SK-N-SH (cell line): Measurements from ENCODE around the gene NPM1. TPM values are rescaled to one million over a fixed set of nuclear protein-coding genes. Genes with fewer than 3 reads are reported as not detected.

Experiments used
- CTCF ChIA-PET: fragments of 300-600, 350-600 bp; formaldehyde crosslinking; extraction: SDS; loops from one replicate; lab custom pipeline; 2021; lab: Yijun Ruan, JAX
- POLR2A ChIA-PET: fragments of 350-600 bp; sonication (Branson Sonifier 250); formaldehyde crosslinking; extraction: SDS; loops from one replicate; lab custom pipeline; 2020; ENCODE audit warnings: antibody characterized with exemption, inconsistent platforms; lab: Yijun Ruan, JAX
- DNase-seq: peaks from one replicate; pipeline ENCODE4 v3.0.0; 2012
- H2AFZ ChIP-seq: fragments of 200-600 bp; sonication (generic); 2 replicates; pipeline ENCODE4 v1.8.1; 2016; ENCODE audit warnings: antibody characterized with exemption, mild to moderate bottlenecking, low read depth
- H3F3A ChIP-seq: fragments of 200-600 bp; sonication (generic); replicated peaks from 2 replicates; pipeline ENCODE3; 2016; ENCODE audit warnings: antibody characterized with exemption, mild to moderate bottlenecking; ENCODE audit not compliant: insufficient read depth
- H3K27ac ChIP-seq, 2 experiments: fragments of 200-500 bp in 1 of 2; fragments of 200-600 bp in 1 of 2; sonication (Bioruptor generic) in 1 of 2; sonication (generic), shearing (Covaris generic) in 1 of 2; 2 replicates each; pipeline versions ENCODE4 v1.5.1 to v1.6.1; 2014 to 2016; ENCODE audit warnings: low read depth in 2 of 2, inconsistent platforms in 1 of 2, low read length in 1 of 2, mild to moderate bottlenecking in 1 of 2, mixed read lengths in 1 of 2
- H3K27me3 ChIP-seq: fragments of 200-600 bp; sonication (generic), shearing (Covaris generic); 2 replicates; pipeline ENCODE4 v1.6.1; 2016; ENCODE audit warnings: mixed run types; ENCODE audit not compliant: insufficient read depth
- H3K36me3 ChIP-seq, 2 experiments: fragments of 200-500 bp in 1 of 2; fragments of 200-600 bp in 1 of 2; sonication (Bioruptor generic) in 1 of 2; sonication (generic) in 1 of 2; replicated peaks in 1 of 2; 2 replicates each; pipeline versions ENCODE3 to v1.5.1; 2014 to 2016; ENCODE audit warnings: low read length in 1 of 2, mild to moderate bottlenecking in 1 of 2; ENCODE audit not compliant: insufficient read depth in 2 of 2, control insufficient read depth in 1 of 2
- H3K4me1 ChIP-seq, 2 experiments: fragments of 200-500 bp in 1 of 2; fragments of 200-600 bp in 1 of 2; sonication (Bioruptor generic) in 1 of 2; sonication (generic), shearing (Covaris generic) in 1 of 2; 2 replicates each; pipeline versions ENCODE4 v1.5.1 to v1.6.1; 2014 to 2016; ENCODE audit warnings: low read depth in 1 of 2, low read length in 1 of 2, mixed run types in 1 of 2; ENCODE audit not compliant: insufficient read depth in 2 of 2, control insufficient read depth in 1 of 2
- H3K4me2 ChIP-seq: fragments of 200-600 bp; sonication (generic), shearing (Covaris generic); 2 replicates; pipeline ENCODE4 v1.6.1; 2017; ENCODE audit warnings: mixed run types
- H3K4me3 ChIP-seq, 2 experiments: fragments of 200-500 bp in 1 of 2; fragments of 200-600 bp in 1 of 2; sonication (Bioruptor generic) in 1 of 2; sonication (generic), shearing (Covaris generic) in 1 of 2; 2 replicates each; pipeline versions ENCODE4 v1.5.1 to v1.8.1; 2014 to 2016; ENCODE audit warnings: low read depth in 2 of 2, inconsistent platforms in 1 of 2, low read length in 1 of 2, mild to moderate bottlenecking in 1 of 2, mixed read lengths in 1 of 2, moderate library complexity in 1 of 2
- H3K79me2 ChIP-seq: fragments of 200-600 bp; sonication (generic); 2 replicates; pipeline ENCODE4 v1.8.1; 2017; ENCODE audit warnings: mild to moderate bottlenecking; ENCODE audit not compliant: insufficient read depth
- H3K9ac ChIP-seq: fragments of 200-600 bp; sonication (generic); 2 replicates; pipeline ENCODE4 v1.6.1; 2017; ENCODE audit warnings: mixed run types
- H3K9me2 ChIP-seq: fragments of 200-600 bp; sonication (generic); 2 replicates; pipeline ENCODE4 v1.6.1; 2017; ENCODE audit warnings: mixed run types
- H3K9me3 ChIP-seq: fragments of 200-600 bp; sonication (generic); 2 replicates; pipeline ENCODE4 v1.6.1; 2017; ENCODE audit warnings: mixed run types, mild to moderate bottlenecking, moderate library complexity
- H4K20me1 ChIP-seq: fragments of 200-600 bp; sonication (generic); 2 replicates; pipeline ENCODE4 v1.6.1; 2017; ENCODE audit warnings: mild to moderate bottlenecking, mixed run types; ENCODE audit not compliant: insufficient read depth
- CHD2 ChIP-seq: fragments of 150-350 bp; IDR thresholded peaks from 2 replicates; pipeline ENCODE4 v1.6.1; 2018; ENCODE audit warnings: low read length; ENCODE audit not compliant: partially characterized antibody
- EP300 ChIP-seq, 2 experiments: IDR thresholded peaks; 2 replicates each; pipeline versions ENCODE4 v1.4.0 to v1.6.1; 2012; ENCODE audit warnings: borderline replicate concordance in 1 of 2, low read depth in 1 of 2, low read length in 1 of 2
- EZH2phosphoT487 ChIP-seq: fragments of 200-600 bp; sonication (generic); IDR thresholded peaks from 2 replicates; pipeline ENCODE4 v1.6.1; 2017; ENCODE audit warnings: low read depth, mixed run types, mild to moderate bottlenecking, antibody characterized with exemption, moderate library complexity, borderline replicate concordance
- FOSL2 ChIP-seq: IDR thresholded peaks from 2 replicates; pipeline ENCODE4 v1.4.0; 2012; ENCODE audit warnings: low read depth, mild to moderate bottlenecking, moderate library complexity, borderline replicate concordance
- FOXJ3 ChIP-seq: sonication (generic); formaldehyde crosslinking; IDR thresholded peaks from 2 replicates; pipeline ENCODE4 v1.5.1; 2020; ENCODE audit warnings: mild to moderate bottlenecking, missing genetic modification reagents
- FOXM1 ChIP-seq: IDR thresholded peaks from 2 replicates; pipeline ENCODE4 v1.4.0; 2012; ENCODE audit warnings: low read depth, mild to moderate bottlenecking
- GATA2 ChIP-seq: sonication (generic); formaldehyde crosslinking; IDR thresholded peaks from 2 replicates; pipeline ENCODE4 v1.5.0; 2020; ENCODE audit warnings: mild to moderate bottlenecking, missing genetic modification reagents
- JUND ChIP-seq: IDR thresholded peaks from 2 replicates; pipeline ENCODE4 v1.4.0; 2012
- POLR2AphosphoS5 ChIP-seq: IDR thresholded peaks from 2 replicates; pipeline ENCODE4 v1.6.1; 2012; ENCODE audit warnings: low read depth, low read length
- RAD21 ChIP-seq: IDR thresholded peaks from 2 replicates; pipeline ENCODE4 v1.6.1; 2012; ENCODE audit warnings: mild to moderate bottlenecking, low read length
- REST ChIP-seq: IDR thresholded peaks from 2 replicates; pipeline ENCODE4 v1.6.1; 2012; ENCODE audit warnings: mild to moderate bottlenecking, low read depth, low read length, moderate library complexity
- RFX5 ChIP-seq: IDR thresholded peaks from 2 replicates; pipeline ENCODE4 v1.6.1; 2012; ENCODE audit warnings: mild to moderate bottlenecking, improper control_type of control experiment, low read length
- TAF1 ChIP-seq: IDR thresholded peaks from 2 replicates; pipeline ENCODE4 v1.6.1; 2012; ENCODE audit warnings: low read depth, mild to moderate bottlenecking, low read length, moderate library complexity, borderline replicate concordance
- TCF12 ChIP-seq: IDR thresholded peaks from 2 replicates; pipeline ENCODE4 v1.4.0; 2012
- USF1 ChIP-seq: IDR thresholded peaks from 2 replicates; pipeline ENCODE4 v1.4.0; 2012; ENCODE audit warnings: low read depth, borderline replicate concordance
- USF2 ChIP-seq: fragments of 150-350 bp; IDR thresholded peaks from 2 replicates; pipeline ENCODE4 v1.6.1; 2017; ENCODE audit warnings: antibody characterized with exemption, low read length, low read depth, borderline replicate concordance
- WGBS: methylation state at CpG from one replicate; pipeline ENCODE4 v1.1.6; 2017; ENCODE audit warnings: low lambda C conversion rate; 5-methylcytosine and 5-hydroxymethylcytosine counted together
- polyA plus RNA-seq, 3 experiments: library from polyadenylated mRNA; depleted of rRNA; stranded (reverse); fragments of >200 nt; gene quantifications; 2 replicates each; pipeline ENCODE4 v1.2.3, GENCODE V29; 2012
- TF ChIP-seq, protein P1 (sequence below): IDR thresholded peaks from 2 replicates; pipeline ENCODE4 v1.4.0; 2012; ENCODE audit warnings: low read depth, borderline replicate concordance
- TF ChIP-seq, protein P2 (sequence below): IDR thresholded peaks from 2 replicates; pipeline ENCODE4; 2012
- TF ChIP-seq, protein P3 (sequence below): fragments of 200-600 bp; sonication (generic); IDR thresholded peaks from 2 replicates; pipeline ENCODE4 v1.6.1; 2017; ENCODE audit warnings: antibody characterized with exemption, mild to moderate bottlenecking, moderate library complexity

NPM1 gene
- polyA plus RNA-seq, 1 of the 3 experiments (the other 2 are of a cell fraction) = 4,764 TPM

GRCh38 chr5:171459839-171460238 is 72.2 kb downstream of the NPM1 start:
- Histone ChIP-seq H3K27ac (no peak overlapping the region), H3K27me3 (no peaks in the 10 kb centered on the region), H3K9me3 (no peaks in the 10 kb centered on the region), H3K9me2 (no peaks in the 10 kb centered on the region), H3K4me3 (no peak overlapping the region), H3K4me1 (no peaks in the 10 kb centered on the region), H2AFZ (no peak overlapping the region), H3K36me3 (no peaks in the 10 kb centered on the region), H4K20me1 (no peaks in the 10 kb centered on the region), H3K9ac (no peak overlapping the region), H3K4me2 (no peak overlapping the region), H3F3A (no peaks in the 10 kb centered on the region), H3K79me2 (no peaks in the 10 kb centered on the region)
- no peak for TF ChIP-seq USF1
- TF ChIP-seq FOXJ3 (CRISPR knock-in tag) = no peak
- TF ChIP-seq, protein P1, sequence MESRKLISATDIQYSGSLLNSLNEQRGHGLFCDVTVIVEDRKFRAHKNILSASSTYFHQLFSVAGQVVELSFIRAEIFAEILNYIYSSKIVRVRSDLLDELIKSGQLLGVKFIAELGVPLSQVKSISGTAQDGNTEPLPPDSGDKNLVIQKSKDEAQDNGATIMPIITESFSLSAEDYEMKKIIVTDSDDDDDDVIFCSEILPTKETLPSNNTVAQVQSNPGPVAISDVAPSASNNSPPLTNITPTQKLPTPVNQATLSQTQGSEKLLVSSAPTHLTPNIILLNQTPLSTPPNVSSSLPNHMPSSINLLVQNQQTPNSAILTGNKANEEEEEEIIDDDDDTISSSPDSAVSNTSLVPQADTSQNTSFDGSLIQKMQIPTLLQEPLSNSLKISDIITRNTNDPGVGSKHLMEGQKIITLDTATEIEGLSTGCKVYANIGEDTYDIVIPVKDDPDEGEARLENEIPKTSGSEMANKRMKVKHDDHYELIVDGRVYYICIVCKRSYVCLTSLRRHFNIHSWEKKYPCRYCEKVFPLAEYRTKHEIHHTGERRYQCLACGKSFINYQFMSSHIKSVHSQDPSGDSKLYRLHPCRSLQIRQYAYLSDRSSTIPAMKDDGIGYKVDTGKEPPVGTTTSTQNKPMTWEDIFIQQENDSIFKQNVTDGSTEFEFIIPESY = no peak
- TF ChIP-seq FOSL2 = no peak
- TF ChIP-seq TCF12 = no peak
- TF ChIP-seq EP300 (IDR thresholded peaks at IDR 0.05; ENCODE audit: borderline replicate concordance in 1 of 2, low read depth in 1 of 2, low read length in 1 of 2) = no peak
- no peak for TF ChIP-seq GATA2 (CRISPR knock-in tag)
- no peak for TF ChIP-seq FOXM1
- no peak for TF ChIP-seq EZH2phosphoT487
- TF ChIP-seq RAD21 = no peak
- TF ChIP-seq POLR2AphosphoS5 = no peak
- no peak for TF ChIP-seq CHD2
- no peak for TF ChIP-seq TAF1
- no peak for TF ChIP-seq RFX5
- TF ChIP-seq USF2 = no peak
- TF ChIP-seq, protein P2, sequence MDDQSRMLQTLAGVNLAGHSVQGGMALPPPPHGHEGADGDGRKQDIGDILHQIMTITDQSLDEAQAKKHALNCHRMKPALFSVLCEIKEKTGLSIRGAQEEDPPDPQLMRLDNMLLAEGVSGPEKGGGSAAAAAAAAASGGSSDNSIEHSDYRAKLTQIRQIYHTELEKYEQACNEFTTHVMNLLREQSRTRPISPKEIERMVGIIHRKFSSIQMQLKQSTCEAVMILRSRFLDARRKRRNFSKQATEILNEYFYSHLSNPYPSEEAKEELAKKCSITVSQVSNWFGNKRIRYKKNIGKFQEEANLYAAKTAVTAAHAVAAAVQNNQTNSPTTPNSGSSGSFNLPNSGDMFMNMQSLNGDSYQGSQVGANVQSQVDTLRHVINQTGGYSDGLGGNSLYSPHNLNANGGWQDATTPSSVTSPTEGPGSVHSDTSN = no peak
- no peak for TF ChIP-seq JUND
- no peak for TF ChIP-seq REST
- TF ChIP-seq, protein P3, sequence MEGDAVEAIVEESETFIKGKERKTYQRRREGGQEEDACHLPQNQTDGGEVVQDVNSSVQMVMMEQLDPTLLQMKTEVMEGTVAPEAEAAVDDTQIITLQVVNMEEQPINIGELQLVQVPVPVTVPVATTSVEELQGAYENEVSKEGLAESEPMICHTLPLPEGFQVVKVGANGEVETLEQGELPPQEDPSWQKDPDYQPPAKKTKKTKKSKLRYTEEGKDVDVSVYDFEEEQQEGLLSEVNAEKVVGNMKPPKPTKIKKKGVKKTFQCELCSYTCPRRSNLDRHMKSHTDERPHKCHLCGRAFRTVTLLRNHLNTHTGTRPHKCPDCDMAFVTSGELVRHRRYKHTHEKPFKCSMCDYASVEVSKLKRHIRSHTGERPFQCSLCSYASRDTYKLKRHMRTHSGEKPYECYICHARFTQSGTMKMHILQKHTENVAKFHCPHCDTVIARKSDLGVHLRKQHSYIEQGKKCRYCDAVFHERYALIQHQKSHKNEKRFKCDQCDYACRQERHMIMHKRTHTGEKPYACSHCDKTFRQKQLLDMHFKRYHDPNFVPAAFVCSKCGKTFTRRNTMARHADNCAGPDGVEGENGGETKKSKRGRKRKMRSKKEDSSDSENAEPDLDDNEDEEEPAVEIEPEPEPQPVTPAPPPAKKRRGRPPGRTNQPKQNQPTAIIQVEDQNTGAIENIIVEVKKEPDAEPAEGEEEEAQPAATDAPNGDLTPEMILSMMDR = no peak
- DNase-seq = no peak
- CTCF ChIA-PET = no interaction called here
- 69% methylated on average over 2 of the region's 6 CpGs for WGBS
- POLR2A ChIA-PET = no interaction called here
